Osteocyte (in vitro differentiated cells): ENCODE results near the gene SLC26A11. TPM values are rescaled to one million over a fixed set of nuclear protein-coding genes. Genes with fewer than 3 reads are reported as not detected.

Experiments used
- DNase-seq: peaks from one replicate; pipeline ENCODE4 v3.0.0; 2021; ENCODE audit warnings: mixed read lengths; ENCODE audit not compliant: unreplicated experiment; ENCODE audit errors: extremely low spot score
- H3K27ac Mint-ChIP-seq: one replicate; pipeline ENCODE4 v1.8.0; 2021; ENCODE audit warnings: mild to moderate bottlenecking, mixed read lengths; ENCODE audit not compliant: unreplicated experiment
- H3K27me3 Mint-ChIP-seq: one replicate; pipeline ENCODE4 v1.8.0; 2021; ENCODE audit warnings: mixed read lengths; ENCODE audit not compliant: unreplicated experiment
- H3K36me3 Mint-ChIP-seq: one replicate; pipeline ENCODE4 v1.8.0; 2021; ENCODE audit warnings: mixed read lengths; ENCODE audit not compliant: unreplicated experiment
- H3K4me1 Mint-ChIP-seq: one replicate; pipeline ENCODE4 v1.8.0; 2021; ENCODE audit warnings: mixed read lengths; ENCODE audit not compliant: unreplicated experiment
- H3K4me3 Mint-ChIP-seq: one replicate; pipeline ENCODE4 v1.8.0; 2021; ENCODE audit warnings: mild to moderate bottlenecking, moderate library complexity, mixed read lengths; ENCODE audit not compliant: unreplicated experiment
- H3K9me3 Mint-ChIP-seq: one replicate; pipeline ENCODE4 v1.8.0; 2021; ENCODE audit warnings: mixed read lengths; ENCODE audit not compliant: unreplicated experiment
- CTCF ChIP-seq: fragments of 200-600 bp; sonication (generic); IDR thresholded peaks from 2 replicates; pipeline ENCODE4 v1.5.0; 2021; ENCODE audit warnings: antibody characterized with exemption, mild to moderate bottlenecking, moderate library complexity
- total RNA-seq: library from RNA; stranded (reverse); gene quantifications from 2 replicates; pipeline ENCODE4 v1.2.1, GENCODE V29; 2021

Gene SLC26A11
- total RNA-seq, 1 donor from 2014 or later, result 34.7 TPM

- TF ChIP-seq CTCF, result no peak
- no peak overlapping the region for H3K27ac Mint-ChIP-seq
- no peak for DNase-seq
- H3K27me3 Mint-ChIP-seq, result no peaks in the 10 kb centered on the region
- H3K4me1 Mint-ChIP-seq, result peaks cover 18% of the 10 kb centered on the region
- no peak overlapping the region for H3K4me3 Mint-ChIP-seq
- H3K9me3 Mint-ChIP-seq, result no peaks in the 10 kb centered on the region
- H3K36me3 Mint-ChIP-seq, result peaks cover 9% of the 10 kb centered on the region
Measured at GRCh38 chr17:80216473-80217456, 3.5 kb upstream of the SLC26A11 start.

GRCh38 chr17:80217703-80218362 is 2.4 kb upstream of the SLC26A11 start:
- Mint-ChIP-seq H3K36me3 (peaks cover 7% of the 10 kb centered on the region), H3K4me3 (no peak overlapping the region), H3K9me3 (no peaks in the 10 kb centered on the region), H3K27me3 (no peaks in the 10 kb centered on the region), H3K4me1 (peaks cover 18% of the 10 kb centered on the region), H3K27ac (no peak overlapping the region)
- TF ChIP-seq CTCF, result no peak
- no peak for DNase-seq

- TF ChIP-seq CTCF, result no peak
- H3K36me3 Mint-ChIP-seq, result peaks cover 7% of the 10 kb centered on the region
- DNase-seq, result no peak
- no peaks in the 10 kb centered on the region for H3K27me3 Mint-ChIP-seq
- no peaks in the 10 kb centered on the region for H3K9me3 Mint-ChIP-seq
- H3K27ac Mint-ChIP-seq, result no peak overlapping the region
- H3K4me3 Mint-ChIP-seq, result peak overlapping the region; percentile 86
- H3K4me1 Mint-ChIP-seq, result peaks cover 18% of the 10 kb centered on the region
Measured at GRCh38 chr17:80218391-80218790, 1.8 kb upstream of the SLC26A11 start.

GRCh38 chr17:80219013-80219762 is 1.0 kb upstream of the SLC26A11 start:
- TF ChIP-seq CTCF, result no peak
- peaks cover 7% of the 10 kb centered on the region for H3K36me3 Mint-ChIP-seq
- peaks cover 18% of the 10 kb centered on the region for H3K4me1 Mint-ChIP-seq
- H3K27me3 Mint-ChIP-seq, result no peaks in the 10 kb centered on the region
- H3K27ac Mint-ChIP-seq, result peak overlapping the region; percentile 85
- peak overlapping the region; percentile 86 for H3K4me3 Mint-ChIP-seq
- no peaks in the 10 kb centered on the region for H3K9me3 Mint-ChIP-seq
- DNase-seq, result no peak
